HepG2 (cell line): ENCODE data around the gene SPAG9. TPM values are rescaled to one million over a fixed set of nuclear protein-coding genes. Genes with fewer than 3 reads are reported as not detected.

Experiments
- CBX1 ChIP-seq: IDR thresholded peaks from one replicate; pipeline ENCODE4 v1.6.1; 2016; ENCODE audit warnings: antibody characterized with exemption, low read depth
- CBX5 ChIP-seq: sonication (generic); formaldehyde crosslinking; IDR thresholded peaks from 2 replicates; pipeline ENCODE4 v1.4.0; 2020; ENCODE audit warnings: missing genetic modification reagents, borderline replicate concordance
- IKZF5 ChIP-seq: IDR thresholded peaks from 2 replicates; pipeline ENCODE4 v1.6.1; 2018; ENCODE audit warnings: missing genetic modification reagents, mild to moderate bottlenecking, missing compliant biosample characterization
- ISL2 ChIP-seq: sonication (generic); formaldehyde crosslinking; IDR thresholded peaks from 2 replicates; pipeline ENCODE4 v1.5.0; 2020; ENCODE audit warnings: missing genetic modification reagents
- NR2F6 ChIP-seq, 2 experiments: IDR thresholded peaks; 2 replicates each; pipeline ENCODE4 v1.6.1; 2016; ENCODE audit warnings: antibody characterized with exemption in 1 of 2, mild to moderate bottlenecking in 1 of 2
- PRPF4 ChIP-seq: fragments of 200-400 bp; formaldehyde crosslinking; IDR thresholded peaks from 2 replicates; pipeline ENCODE4 v1.6.1; 2016; ENCODE audit warnings: low read length, low read depth; ENCODE audit not compliant: poor library complexity, severe bottlenecking
- RBM22 ChIP-seq: fragments of 200-400 bp; formaldehyde crosslinking; optimal IDR thresholded peaks from 2 replicates; pipeline ENCODE3; 2017; ENCODE audit warnings: mild to moderate bottlenecking, low read length, moderate library complexity
- SIX1 ChIP-seq: sonication (generic); formaldehyde crosslinking; IDR thresholded peaks from 2 replicates; pipeline ENCODE4 v1.4.0; 2020; ENCODE audit warnings: missing genetic modification reagents, borderline replicate concordance
- SNAPC4 ChIP-seq: sonication (generic); formaldehyde crosslinking; IDR thresholded peaks from 2 replicates; pipeline ENCODE4 v1.4.0; 2020; ENCODE audit warnings: mild to moderate bottlenecking, missing genetic modification reagents
- TMF1 ChIP-seq: sonication (generic); formaldehyde crosslinking; IDR thresholded peaks from 2 replicates; pipeline ENCODE4 v1.8.1; 2022; ENCODE audit warnings: low read depth, missing genetic modification reagents
- ZFYVE20 ChIP-seq: sonication (generic); formaldehyde crosslinking; IDR thresholded peaks from 2 replicates; pipeline ENCODE4 v1.8.0; 2023; ENCODE audit warnings: low read depth, mild to moderate bottlenecking, moderate library complexity, missing genetic modification reagents, borderline replicate concordance
- ZNF12 ChIP-seq: sonication (generic); formaldehyde crosslinking; IDR thresholded peaks from 2 replicates; pipeline ENCODE4 v1.5.0; 2020; ENCODE audit warnings: missing genetic modification reagents
- ZNF232 ChIP-seq: sonication (generic); formaldehyde crosslinking; IDR thresholded peaks from 2 replicates; pipeline ENCODE4 v1.4.0; 2020; ENCODE audit warnings: missing genetic modification reagents, borderline replicate concordance
- ZNF335 ChIP-seq: sonication (generic); formaldehyde crosslinking; IDR thresholded peaks from 2 replicates; pipeline ENCODE4 v1.4.0; 2020; ENCODE audit warnings: missing genetic modification reagents
- ZNF337 ChIP-seq: sonication (generic); formaldehyde crosslinking; IDR thresholded peaks from 2 replicates; pipeline ENCODE4 v1.5.1; 2020; ENCODE audit warnings: missing genetic modification reagents, low read depth, mild to moderate bottlenecking, borderline replicate concordance
- ZNF431 ChIP-seq: sonication (generic); formaldehyde crosslinking; IDR thresholded peaks from 2 replicates; pipeline ENCODE4 v1.9.0; 2022; ENCODE audit warnings: missing genetic modification reagents, low read depth, mild to moderate bottlenecking, borderline replicate concordance
- ZSCAN30 ChIP-seq: sonication (generic); formaldehyde crosslinking; IDR thresholded peaks from 2 replicates; pipeline ENCODE4 v1.5.0; 2020; ENCODE audit warnings: mild to moderate bottlenecking, missing genetic modification reagents
- polyA plus RNA-seq, 8 experiments: library from polyadenylated mRNA; depleted of rRNA in 3 of 8; stranded (reverse) in 7 of 8; unstranded in 1 of 8; fragments of >200 nt; fragmentation: Illumina TruSeq in 4 of 8; extraction: Trizol in 4 of 8; gene quantifications; 2 replicates each; pipeline versions ENCODE4 v1.2.1 to v1.2.3, GENCODE V29; 2011 to 2016; ENCODE audit warnings: low read depth in 4 of 8, missing spikeins in 1 of 8, mixed read lengths in 1 of 8; ENCODE audit not compliant: insufficient read depth in 1 of 8
- total RNA-seq, 5 experiments: library from RNA; depleted of rRNA; stranded (reverse); fragments of >200 nt; fragmentation: Illumina TruSeq; extraction: Trizol; gene quantifications; 2 replicates each; pipeline ENCODE4 v1.2.3, GENCODE V29; 2016; ENCODE audit warnings: low read depth in 1 of 5
- TF ChIP-seq, protein P1 (sequence below): IDR thresholded peaks from 2 replicates; pipeline ENCODE4 v1.6.1; 2016; ENCODE audit warnings: low read depth, missing genetic modification reagents, missing compliant biosample characterization

Gene SPAG9
- total and polyA plus RNA-seq, 2 of the 13 experiments (the other 11 are each of a cell fraction or from before 2014, with no cell fraction given) = 43.2 to 78.6 TPM

DNA sequence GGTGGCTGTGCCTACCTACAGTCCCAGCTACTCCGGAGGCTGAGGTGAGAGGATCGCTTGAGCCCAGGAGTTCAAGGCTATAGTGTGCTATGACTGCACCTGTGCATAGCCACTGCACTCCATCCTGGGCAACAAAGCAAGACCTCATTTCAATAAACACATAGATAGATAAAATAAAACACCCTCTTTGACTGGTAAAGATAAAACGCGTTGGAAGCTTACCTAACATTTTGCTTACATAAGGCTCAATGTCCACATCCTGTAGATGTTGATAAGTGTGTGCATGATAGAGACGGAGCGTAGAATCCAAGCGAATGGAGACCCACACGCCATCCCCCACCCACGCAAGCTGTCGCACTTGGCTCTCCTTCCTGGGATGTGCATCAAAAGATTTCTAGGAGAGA, 141.1 kb downstream of the SPAG9 start (continued):
- peak; percentile 62 for TF ChIP-seq PRPF4
- no peak for TF ChIP-seq TMF1 (CRISPR knock-in tag)
- no peak for TF ChIP-seq ZFYVE20 (CRISPR knock-in tag)
- TF ChIP-seq, protein P1, sequence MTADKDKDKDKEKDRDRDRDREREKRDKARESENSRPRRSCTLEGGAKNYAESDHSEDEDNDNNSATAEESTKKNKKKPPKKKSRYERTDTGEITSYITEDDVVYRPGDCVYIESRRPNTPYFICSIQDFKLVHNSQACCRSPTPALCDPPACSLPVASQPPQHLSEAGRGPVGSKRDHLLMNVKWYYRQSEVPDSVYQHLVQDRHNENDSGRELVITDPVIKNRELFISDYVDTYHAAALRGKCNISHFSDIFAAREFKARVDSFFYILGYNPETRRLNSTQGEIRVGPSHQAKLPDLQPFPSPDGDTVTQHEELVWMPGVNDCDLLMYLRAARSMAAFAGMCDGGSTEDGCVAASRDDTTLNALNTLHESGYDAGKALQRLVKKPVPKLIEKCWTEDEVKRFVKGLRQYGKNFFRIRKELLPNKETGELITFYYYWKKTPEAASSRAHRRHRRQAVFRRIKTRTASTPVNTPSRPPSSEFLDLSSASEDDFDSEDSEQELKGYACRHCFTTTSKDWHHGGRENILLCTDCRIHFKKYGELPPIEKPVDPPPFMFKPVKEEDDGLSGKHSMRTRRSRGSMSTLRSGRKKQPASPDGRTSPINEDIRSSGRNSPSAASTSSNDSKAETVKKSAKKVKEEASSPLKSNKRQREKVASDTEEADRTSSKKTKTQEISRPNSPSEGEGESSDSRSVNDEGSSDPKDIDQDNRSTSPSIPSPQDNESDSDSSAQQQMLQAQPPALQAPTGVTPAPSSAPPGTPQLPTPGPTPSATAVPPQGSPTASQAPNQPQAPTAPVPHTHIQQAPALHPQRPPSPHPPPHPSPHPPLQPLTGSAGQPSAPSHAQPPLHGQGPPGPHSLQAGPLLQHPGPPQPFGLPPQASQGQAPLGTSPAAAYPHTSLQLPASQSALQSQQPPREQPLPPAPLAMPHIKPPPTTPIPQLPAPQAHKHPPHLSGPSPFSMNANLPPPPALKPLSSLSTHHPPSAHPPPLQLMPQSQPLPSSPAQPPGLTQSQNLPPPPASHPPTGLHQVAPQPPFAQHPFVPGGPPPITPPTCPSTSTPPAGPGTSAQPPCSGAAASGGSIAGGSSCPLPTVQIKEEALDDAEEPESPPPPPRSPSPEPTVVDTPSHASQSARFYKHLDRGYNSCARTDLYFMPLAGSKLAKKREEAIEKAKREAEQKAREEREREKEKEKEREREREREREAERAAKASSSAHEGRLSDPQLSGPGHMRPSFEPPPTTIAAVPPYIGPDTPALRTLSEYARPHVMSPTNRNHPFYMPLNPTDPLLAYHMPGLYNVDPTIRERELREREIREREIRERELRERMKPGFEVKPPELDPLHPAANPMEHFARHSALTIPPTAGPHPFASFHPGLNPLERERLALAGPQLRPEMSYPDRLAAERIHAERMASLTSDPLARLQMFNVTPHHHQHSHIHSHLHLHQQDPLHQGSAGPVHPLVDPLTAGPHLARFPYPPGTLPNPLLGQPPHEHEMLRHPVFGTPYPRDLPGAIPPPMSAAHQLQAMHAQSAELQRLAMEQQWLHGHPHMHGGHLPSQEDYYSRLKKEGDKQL (CRISPR knock-in tag) = peak; percentile 51; the same call in 1 of the 2 replicates
- peak; percentile 100 for TF ChIP-seq ZNF431 (CRISPR knock-in tag)
- TF ChIP-seq ZSCAN30 (CRISPR knock-in tag) = no peak
- no peak for TF ChIP-seq CBX1
- TF ChIP-seq ZNF12 (CRISPR knock-in tag) = peak; percentile 68; the same call in 1 of the 2 replicates
- TF ChIP-seq SNAPC4 = no peak
- peak; percentile 54; the same call in 1 of the 2 replicates for TF ChIP-seq IKZF5
- no peak; the same call in 1 of the 2 replicates for TF ChIP-seq CBX5 (CRISPR knock-in tag)
- no peak for TF ChIP-seq RBM22
- peak; percentile 62 for TF ChIP-seq NR2F6 (IDR thresholded peaks at IDR 0.05)
- peak; percentile 90 for TF ChIP-seq NR2F6 (CRISPR knock-in tag; IDR thresholded peaks at IDR 0.05)
- TF ChIP-seq SIX1 (CRISPR knock-in tag) = no peak; the same call in 1 of the 2 replicates
- TF ChIP-seq ZNF335 (CRISPR knock-in tag) = peak; percentile 47; the same call in 1 of the 2 replicates
- no peak for TF ChIP-seq ZNF232
- TF ChIP-seq ZNF337 (CRISPR knock-in tag) = no peak
- peak; percentile 90 for TF ChIP-seq ISL2 (CRISPR knock-in tag)
